Upper lobe of left lung (tissue), 4 donors: Measurements from ENCODE around the gene PRKAG2.

Source experiments
- POLR2A ChIP-seq, 4 donors: fragments of 450-650 bp; IDR thresholded peaks; one replicate each; pipeline ENCODE4 v1.5.1; 2016 to 2017; ENCODE audit warnings: antibody characterized with exemption in 4 of 4, mild to moderate bottlenecking in 2 of 4
- TF ChIP-seq, protein P1 (sequence below), 6 experiments: fragments of 450-650 bp in 4 of 6; fragments of 200-600 bp in 2 of 6; sonication (generic) in 2 of 6; IDR thresholded peaks; one replicate each; pipeline ENCODE4 v1.5.1; 2016 to 2019; ENCODE audit warnings: antibody characterized with exemption in 6 of 6

DNA sequence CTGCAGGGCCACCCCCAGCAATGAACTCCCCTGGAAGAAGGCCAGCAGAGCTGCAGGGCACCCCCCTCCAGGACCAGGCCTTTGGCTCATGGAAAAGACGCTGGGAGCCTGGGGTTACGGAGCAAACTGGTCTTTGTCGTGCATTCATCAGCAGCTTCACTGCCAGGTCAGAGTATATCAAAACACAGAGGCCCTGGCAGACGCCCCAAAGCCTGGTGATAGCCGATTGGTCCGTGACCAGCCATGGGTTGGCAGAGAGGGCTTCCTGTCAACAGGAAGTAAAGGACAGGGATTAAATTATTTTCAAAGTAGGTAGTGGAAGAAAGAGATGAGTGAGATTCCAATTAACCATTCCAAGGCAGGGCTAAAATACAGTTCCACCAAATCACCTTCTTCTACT lies 9.0 kb downstream of the PRKAG2 start:
- TF ChIP-seq POLR2A (IDR thresholded peaks at IDR 0.05) = no peak
- TF ChIP-seq, protein P1, sequence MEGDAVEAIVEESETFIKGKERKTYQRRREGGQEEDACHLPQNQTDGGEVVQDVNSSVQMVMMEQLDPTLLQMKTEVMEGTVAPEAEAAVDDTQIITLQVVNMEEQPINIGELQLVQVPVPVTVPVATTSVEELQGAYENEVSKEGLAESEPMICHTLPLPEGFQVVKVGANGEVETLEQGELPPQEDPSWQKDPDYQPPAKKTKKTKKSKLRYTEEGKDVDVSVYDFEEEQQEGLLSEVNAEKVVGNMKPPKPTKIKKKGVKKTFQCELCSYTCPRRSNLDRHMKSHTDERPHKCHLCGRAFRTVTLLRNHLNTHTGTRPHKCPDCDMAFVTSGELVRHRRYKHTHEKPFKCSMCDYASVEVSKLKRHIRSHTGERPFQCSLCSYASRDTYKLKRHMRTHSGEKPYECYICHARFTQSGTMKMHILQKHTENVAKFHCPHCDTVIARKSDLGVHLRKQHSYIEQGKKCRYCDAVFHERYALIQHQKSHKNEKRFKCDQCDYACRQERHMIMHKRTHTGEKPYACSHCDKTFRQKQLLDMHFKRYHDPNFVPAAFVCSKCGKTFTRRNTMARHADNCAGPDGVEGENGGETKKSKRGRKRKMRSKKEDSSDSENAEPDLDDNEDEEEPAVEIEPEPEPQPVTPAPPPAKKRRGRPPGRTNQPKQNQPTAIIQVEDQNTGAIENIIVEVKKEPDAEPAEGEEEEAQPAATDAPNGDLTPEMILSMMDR (IDR thresholded peaks at IDR 0.05) = no peak
